ENCODE results near the gene MAP1A. TPM values are rescaled to one million over a fixed set of nuclear protein-coding genes. Genes with fewer than 3 reads are reported as not detected.
"Not testable (repeated sequence)": the region's sequence is repeated elsewhere in the genome, so short reads cannot be mapped to it uniquely, and the experiment has no call there.

The MAP1A gene
- total RNA-seq, 1 experiment from 2014 or later = 2.5 TPM

- not testable (repeated sequence) for H2BK20ac ChIP-seq (ENCODE audit: low read depth, low read length, poor library complexity, severe bottlenecking); H3K14ac ChIP-seq (ENCODE audit: insufficient read depth, low read length); H3K4me2 ChIP-seq (ENCODE audit: insufficient read depth, insufficient read length, low read length); H3K4me3 Mint-ChIP-seq; H3K36me3 Mint-ChIP-seq (ENCODE audit: insufficient read depth in 1 of 3, low read depth in 3 of 3); H3K4ac ChIP-seq (ENCODE audit: low read depth, low read length); H2BK120ac ChIP-seq (ENCODE audit: low read depth, low read length, poor library complexity, severe bottlenecking); H3K27ac Mint-ChIP-seq; H3K27me3 Mint-ChIP-seq (ENCODE audit: low read depth); H3K79me2 ChIP-seq (ENCODE audit: insufficient read depth, low read length); DNase-seq; H4K5ac ChIP-seq (ENCODE audit: insufficient read length, low read depth, low read length); H2BK5ac ChIP-seq (ENCODE audit: insufficient read length, low read length); H4K8ac ChIP-seq (replicated peaks; ENCODE audit: insufficient read length, low read depth, low read length); H3K4me1 Mint-ChIP-seq; H2BK15ac ChIP-seq (ENCODE audit: low read depth, low read length); H4K20me1 ChIP-seq (ENCODE audit: control insufficient read depth, insufficient read depth, insufficient read length); H3K56ac ChIP-seq (ENCODE audit: insufficient read length, low read depth, low read length); H3K27me3 ChIP-seq (ENCODE audit: insufficient read depth, low read length); H3K9me3 ChIP-seq (ENCODE audit: control insufficient read depth, low read depth, low read length); H3K9me3 Mint-ChIP-seq; H2BK12ac ChIP-seq (ENCODE audit: insufficient read length, low read depth, low read length); H2AFZ ChIP-seq (ENCODE audit: low read length); H3K23ac ChIP-seq (ENCODE audit: insufficient read length, low read depth, low read length); H3K79me1 ChIP-seq (ENCODE audit: insufficient read depth, low read depth, low read length, poor library complexity, severe bottlenecking); H3K23me2 ChIP-seq (ENCODE audit: insufficient read length, low read depth, low read length, poor library complexity, severe bottlenecking); H3K9ac ChIP-seq (ENCODE audit: extremely low read depth, insufficient read length, low read length); H4K91ac ChIP-seq (ENCODE audit: insufficient read length, low read depth, low read length); H3T11ph ChIP-seq (ENCODE audit: low read length); H3K27ac ChIP-seq (ENCODE audit: insufficient read length, low read depth, low read length); H3K18ac ChIP-seq (ENCODE audit: insufficient read length, low read depth, low read length); H3K4me1 ChIP-seq (ENCODE audit: insufficient read depth, low read length); H2AK5ac ChIP-seq (ENCODE audit: insufficient read length, low read length)
- no CpG with 5 or more reads among the region's 8 CpGs for WGBS (ENCODE audit: extremely low coverage, insufficient read length, low lambda C conversion rate)
Observed at GRCh38 chr15:43563793-43564192, 46.4 kb downstream of the MAP1A start.

- H3K9me3 ChIP-seq (ENCODE audit: control insufficient read depth, low read depth, low read length); H3T11ph ChIP-seq (ENCODE audit: low read length); H3K9ac ChIP-seq (ENCODE audit: extremely low read depth, insufficient read length, low read length); H4K5ac ChIP-seq (ENCODE audit: insufficient read length, low read depth, low read length); H3K36me3 Mint-ChIP-seq (ENCODE audit: insufficient read depth in 1 of 3, low read depth in 3 of 3); H3K9me3 Mint-ChIP-seq; H3K14ac ChIP-seq (ENCODE audit: insufficient read depth, low read length); H4K20me1 ChIP-seq (ENCODE audit: control insufficient read depth, insufficient read depth, insufficient read length); H3K4me1 Mint-ChIP-seq; H3K23ac ChIP-seq (ENCODE audit: insufficient read length, low read depth, low read length); H3K4ac ChIP-seq (ENCODE audit: low read depth, low read length); H3K18ac ChIP-seq (ENCODE audit: insufficient read length, low read depth, low read length); H3K79me2 ChIP-seq (ENCODE audit: insufficient read depth, low read length); H3K56ac ChIP-seq (ENCODE audit: insufficient read length, low read depth, low read length); H3K79me1 ChIP-seq (ENCODE audit: insufficient read depth, low read depth, low read length, poor library complexity, severe bottlenecking); H3K23me2 ChIP-seq (ENCODE audit: insufficient read length, low read depth, low read length, poor library complexity, severe bottlenecking); H2AK5ac ChIP-seq (ENCODE audit: insufficient read length, low read length); H4K91ac ChIP-seq (ENCODE audit: insufficient read length, low read depth, low read length); H2AFZ ChIP-seq (ENCODE audit: low read length); H3K4me2 ChIP-seq (ENCODE audit: insufficient read depth, insufficient read length, low read length); H2BK15ac ChIP-seq (ENCODE audit: low read depth, low read length); H3K27me3 ChIP-seq (ENCODE audit: insufficient read depth, low read length); H2BK120ac ChIP-seq (ENCODE audit: low read depth, low read length, poor library complexity, severe bottlenecking); H3K4me3 Mint-ChIP-seq; H2BK12ac ChIP-seq (ENCODE audit: insufficient read length, low read depth, low read length); H2BK5ac ChIP-seq (ENCODE audit: insufficient read length, low read length); H3K27me3 Mint-ChIP-seq (ENCODE audit: low read depth); H3K27ac ChIP-seq (ENCODE audit: insufficient read length, low read depth, low read length); H2BK20ac ChIP-seq (ENCODE audit: low read depth, low read length, poor library complexity, severe bottlenecking); H3K27ac Mint-ChIP-seq; H3K4me1 ChIP-seq (ENCODE audit: insufficient read depth, low read length); H4K8ac ChIP-seq (replicated peaks; ENCODE audit: insufficient read length, low read depth, low read length); DNase-seq: not testable (repeated sequence)
- WGBS (ENCODE audit: extremely low coverage, insufficient read length, low lambda C conversion rate) = no CpG with 5 or more reads among the region's 2 CpGs
Observed at GRCh38 chr15:43566615-43567014, 49.2 kb downstream of the MAP1A start.
